ENCODE results near the gene HAND1.

GRCh38 chr5:154475591-154476353 lies 2.3 kb downstream of the HAND1 start:
- TF ChIP-seq POLR2A (IDR thresholded peaks at IDR 0.05) (no peak), CTCF (IDR thresholded peaks at IDR 0.05) (no peak), EP300 (IDR thresholded peaks at IDR 0.05) (no peak)

Measured in gastroesophageal sphincter (tissue), 3 donors.